ENCODE data around the gene ADGRL4.

- TF ChIP-seq POLR2A (IDR thresholded peaks at IDR 0.05; ENCODE audit: borderline replicate concordance, extremely low read depth, insufficient read depth, insufficient read length): no peak
- TF ChIP-seq ZFX (IDR thresholded peaks at IDR 0.05): no peak
- TF ChIP-seq JUND (IDR thresholded peaks at IDR 0.05): no peak
- no peak for TF ChIP-seq CTCF (IDR thresholded peaks at IDR 0.05 in 2 of 3, conservative IDR thresholded peaks at IDR 0.05 in 1 of 3; ENCODE audit: borderline replicate concordance in 1 of 3, insufficient read depth in 1 of 3, low read depth in 2 of 3, low read length in 2 of 3)
- TF ChIP-seq CBX3 (IDR thresholded peaks at IDR 0.05; ENCODE audit: low read depth): no peak
- no peak for TF ChIP-seq POLR2AphosphoS5 (IDR thresholded peaks at IDR 0.05; ENCODE audit: low read depth, low read length)
- TF ChIP-seq YY1 (IDR thresholded peaks at IDR 0.05; ENCODE audit: extremely low read depth, insufficient replicate concordance, low read depth, low read length): no peak
- TF ChIP-seq MAX (IDR thresholded peaks at IDR 0.05): no peak
- TF ChIP-seq EZH2phosphoT487 (IDR thresholded peaks at IDR 0.05; ENCODE audit: borderline replicate concordance): no peak
These were observed 1.6 kb downstream of the ADGRL4 start for GRCh38 chr1:79004916-79005315.

Measured in HCT116 (cell line).